Right hindlimb (tissue), 1 donor: ENCODE results near the gene NUF2.
"Not testable (repeated sequence)": the region's sequence is repeated elsewhere in the genome, so short reads cannot be mapped to it uniquely, and the experiment has no call there.

ENCODE experiments used
- DNase-seq: peaks from one replicate; pipeline ENCODE4 v3.0.0-alpha.2; 2018

Gene NUF2

GRCh38 chr1:163321311-163322305, at the start of gene NUF2:
NUF2 (plus strand) TSS chr1:163321954; CDS start chr1:163326052, 4,098 bp downstream.
- peak; percentile 99 for DNase-seq

GRCh38 chr1:163273766-163274441, 47.9 kb upstream of the NUF2 start:
- DNase-seq: no peak

- DNase-seq: no peak
Measured at GRCh38 chr1:163275222-163275621, 46.5 kb upstream of the NUF2 start.

- DNase-seq: no peak
Measured at GRCh38 chr1:163278602-163279001, 43.2 kb upstream of the NUF2 start.

GRCh38 chr1:163284867-163285266, 36.9 kb upstream of the NUF2 start:
- not testable (repeated sequence) for DNase-seq

GRCh38 chr1:163290025-163290640, 31.6 kb upstream of the NUF2 start:
- no peak for DNase-seq

- DNase-seq: no peak
Measured at GRCh38 chr1:163291461-163291860, 30.3 kb upstream of the NUF2 start.

- DNase-seq: not testable (repeated sequence)
Measured at GRCh38 chr1:163292153-163292552, 29.6 kb upstream of the NUF2 start.

- not testable (repeated sequence) for DNase-seq
Measured at GRCh38 chr1:163293497-163293896, 28.3 kb upstream of the NUF2 start.

GRCh38 chr1:163295949-163296348, 25.8 kb upstream of the NUF2 start:
- DNase-seq: no peak

GRCh38 chr1:163296504-163297263, 25.1 kb upstream of the NUF2 start:
- no peak for DNase-seq

GRCh38 chr1:163298365-163298764, 23.4 kb upstream of the NUF2 start:
- DNase-seq: no peak

- DNase-seq: no peak
Measured at GRCh38 chr1:163300568-163300967, 21.2 kb upstream of the NUF2 start.

- DNase-seq: no peak
Measured at GRCh38 chr1:163303561-163303960, 18.2 kb upstream of the NUF2 start.

- no peak for DNase-seq
Measured at GRCh38 chr1:163305441-163305840, 16.3 kb upstream of the NUF2 start.

GRCh38 chr1:163307479-163308171, 14.1 kb upstream of the NUF2 start:
- no peak for DNase-seq

GRCh38 chr1:163308811-163309210, 12.9 kb upstream of the NUF2 start:
- DNase-seq: no peak

- DNase-seq: no peak
Measured at GRCh38 chr1:163315773-163316374, 5.9 kb upstream of the NUF2 start.

- DNase-seq: no peak
Measured at GRCh38 chr1:163320891-163321290, 863 bp upstream of the NUF2 start.

- not testable (repeated sequence) for DNase-seq
Measured at GRCh38 chr1:163323339-163323738, 1.6 kb downstream of the NUF2 start.

- DNase-seq: no peak
Measured at GRCh38 chr1:163331116-163331515, 9.4 kb downstream of the NUF2 start.

- DNase-seq: no peak
Measured at GRCh38 chr1:163335216-163335615, 13.5 kb downstream of the NUF2 start.
